NCI-H146 treated with DMSO at 0.1 percent for 48 hours (cell line): Measurements from ENCODE around the gene PDGFB.
"Not testable (repeated sequence)": the region's sequence is repeated elsewhere in the genome, so short reads cannot be mapped to it uniquely, and the experiment has no call there.

ENCODE experiments used
- DNase-seq: peaks from one replicate; lab custom pipeline; 2025; ENCODE audit not compliant: unreplicated experiment; lab: John Stamatoyannopoulos, UW

PDGFB gene

DNA sequence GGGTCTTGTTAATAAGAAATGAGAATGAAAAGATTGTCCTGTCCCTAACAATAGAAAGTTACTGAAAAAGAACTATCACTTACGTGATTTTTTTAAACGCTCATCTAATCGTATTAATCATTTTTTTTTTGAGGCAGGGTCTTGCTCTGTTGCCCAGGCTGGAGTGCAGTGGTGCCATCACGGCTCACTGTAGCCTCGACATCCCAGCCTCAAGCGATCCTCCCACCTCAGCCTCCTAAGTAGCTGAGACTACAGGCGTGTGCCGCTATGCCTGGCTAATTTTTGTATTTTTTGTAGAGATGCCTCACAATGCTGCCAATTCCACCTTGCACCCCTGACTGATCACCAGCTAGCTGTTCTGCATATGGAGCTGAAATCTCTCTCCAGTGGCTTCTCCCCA, 15.7 kb downstream of the PDGFB start:
- DNase-seq = no peak

DNA sequence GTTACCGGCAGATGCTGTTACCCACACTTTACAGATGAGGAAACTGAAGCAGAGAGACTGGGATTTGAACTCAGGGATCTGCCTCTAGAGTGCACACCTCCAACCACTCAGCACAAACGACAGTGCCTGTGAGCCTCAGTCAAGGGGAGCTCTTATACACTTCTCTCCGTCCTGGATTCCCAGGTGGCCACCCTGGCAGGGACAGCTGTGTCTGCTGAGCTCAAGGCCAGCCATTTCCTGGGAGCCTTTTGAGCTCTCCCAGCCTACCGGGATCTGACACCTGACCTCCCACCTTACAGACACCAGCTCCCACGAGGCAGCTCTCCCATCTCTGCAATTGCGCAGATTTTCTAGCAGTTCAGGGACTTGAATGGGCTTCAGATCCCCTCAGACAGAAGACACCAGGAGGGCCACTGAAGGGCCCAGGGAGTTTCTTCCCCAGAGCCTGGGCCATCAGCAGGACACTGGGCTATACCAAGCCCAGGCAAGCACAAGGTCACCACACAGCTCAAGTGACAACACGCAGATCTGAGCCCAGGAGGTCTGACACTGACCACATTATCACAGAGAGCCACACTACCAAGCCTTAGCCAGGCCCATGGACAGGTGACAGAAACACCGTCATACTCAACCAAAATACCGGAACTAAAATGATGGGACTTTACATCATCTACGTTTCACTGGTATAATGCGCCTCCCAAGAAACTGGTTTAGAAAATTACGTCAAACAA, 17.1 kb downstream of the PDGFB start:
- no peak for DNase-seq

GRCh38 chr22:39226353-39226752, 18.4 kb downstream of the PDGFB start:
- no peak for DNase-seq

GRCh38 chr22:39225591-39225990, 19.2 kb downstream of the PDGFB start:
- no peak for DNase-seq

DNA sequence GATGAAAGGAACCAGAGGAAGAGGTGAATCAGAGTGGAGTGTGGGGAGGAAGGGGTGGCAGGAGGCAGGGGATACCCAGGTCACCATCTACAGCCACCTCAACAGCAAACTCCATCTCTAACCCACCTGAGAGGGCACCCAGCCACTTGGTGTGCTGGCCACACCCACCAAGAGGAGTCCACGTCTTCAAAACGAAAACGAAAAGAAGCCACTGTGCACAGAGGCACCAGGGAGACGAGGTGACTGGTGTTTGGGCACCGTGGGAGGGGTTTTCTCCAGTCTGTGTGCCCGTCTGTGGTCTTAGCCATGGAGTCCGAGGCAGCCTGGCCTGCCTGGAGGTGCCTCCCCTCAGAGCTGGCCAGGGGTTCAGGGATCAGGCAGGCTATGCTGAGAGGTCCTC, 20.2 kb downstream of the PDGFB start:
- no peak for DNase-seq

DNA sequence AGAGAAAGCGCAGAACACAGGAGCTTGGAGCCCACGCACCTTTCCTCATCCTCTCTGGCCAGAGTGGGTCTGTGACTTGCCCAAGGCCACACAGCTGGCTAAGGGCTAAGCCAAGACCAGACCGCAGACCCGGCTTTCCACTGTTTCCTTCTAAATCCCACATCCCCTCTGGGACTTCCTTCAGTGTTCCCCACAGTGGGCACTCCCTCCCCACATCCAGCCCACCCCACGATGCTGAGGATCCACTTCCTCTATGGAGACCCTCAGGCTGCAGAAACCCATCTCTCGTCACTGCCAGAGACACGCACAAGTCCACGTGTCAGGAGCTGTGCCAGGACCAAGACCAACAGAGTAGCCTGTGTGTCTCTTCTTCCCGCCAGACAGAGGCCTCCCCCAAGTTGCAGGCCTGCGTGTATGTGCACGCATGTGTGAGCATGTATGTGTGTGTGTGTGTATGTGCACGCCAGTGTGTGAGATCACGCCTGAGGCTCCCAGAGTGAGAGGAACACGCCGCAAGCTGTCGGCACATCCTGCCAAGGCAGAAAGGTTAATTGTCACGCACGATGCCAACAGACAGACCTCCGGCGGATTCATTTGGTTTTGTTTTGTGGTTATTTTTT, 21.6 kb downstream of the PDGFB start:
- no peak for DNase-seq

GRCh38 chr22:39221999-39222686, 22.6 kb downstream of the PDGFB start:
- DNase-seq = no peak

- no peak for DNase-seq
Measured at GRCh38 chr22:39220890-39221850, 23.6 kb downstream of the PDGFB start.

GRCh38 chr22:39220450-39220849, 24.3 kb downstream of the PDGFB start:
- DNase-seq = no peak

DNA sequence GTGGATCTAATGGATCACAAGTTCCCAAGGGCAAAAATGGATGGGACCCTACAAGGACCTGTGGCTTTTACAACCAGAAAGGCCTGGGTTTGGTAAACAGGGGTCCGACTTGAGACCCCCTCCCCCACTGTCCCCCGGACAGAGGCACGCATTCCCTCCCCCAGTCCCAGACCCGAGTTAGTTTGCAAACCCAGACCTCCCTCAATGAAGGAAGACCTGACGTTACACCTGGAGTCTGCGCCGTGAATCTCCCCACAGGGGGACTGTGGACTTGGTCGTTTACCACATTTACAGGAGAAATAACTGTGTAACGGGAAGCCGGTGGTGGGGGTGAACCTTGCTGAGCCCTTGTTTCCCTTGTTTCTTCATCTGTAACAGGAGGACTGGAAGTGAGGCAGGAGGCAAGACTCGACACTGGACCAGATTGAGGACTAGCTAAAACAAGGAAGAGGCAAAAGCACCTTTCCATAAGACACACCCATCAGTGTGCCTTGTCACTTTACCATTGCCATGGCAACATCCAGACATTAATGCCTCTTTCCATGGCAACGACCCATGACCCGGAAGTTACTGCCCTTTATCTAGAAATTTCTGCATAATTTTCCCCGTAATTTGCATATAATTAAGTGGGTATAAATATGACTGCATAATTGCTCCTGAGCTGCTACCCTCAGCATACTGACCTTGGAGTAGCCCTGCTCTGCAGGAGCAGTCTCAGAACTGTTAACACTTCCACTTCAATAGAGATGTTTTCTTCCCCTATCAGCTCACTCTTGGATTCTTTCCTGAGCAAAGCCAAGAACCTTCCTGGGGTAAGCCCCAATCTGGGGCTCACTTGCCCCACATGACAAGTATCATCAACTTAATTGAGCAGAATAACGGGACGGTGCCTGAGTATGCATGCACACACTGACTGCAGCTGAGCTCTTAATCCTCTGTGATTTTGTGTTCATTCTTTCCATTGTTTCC, 25.4 kb downstream of the PDGFB start:
- no peak for DNase-seq

DNA sequence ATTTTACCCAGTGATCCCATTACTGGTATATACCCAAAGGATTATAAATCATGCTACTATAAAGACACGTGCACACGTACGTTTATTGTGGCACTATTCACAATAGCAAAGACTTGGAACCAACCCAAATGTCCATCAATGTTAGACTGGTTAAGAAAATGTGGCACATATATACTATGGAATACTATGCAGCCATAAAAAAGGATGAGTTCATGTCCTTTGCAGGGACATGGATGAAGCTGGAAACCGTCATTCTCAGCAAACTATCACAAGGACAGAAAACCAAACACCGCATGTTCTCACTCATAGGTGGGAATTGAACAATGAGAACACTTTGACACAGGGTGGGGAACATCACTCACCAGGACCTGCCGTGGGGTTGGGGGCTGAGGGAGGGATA, 26.4 kb downstream of the PDGFB start:
- DNase-seq = not testable (repeated sequence)

GRCh38 chr22:39216143-39216490, 28.7 kb downstream of the PDGFB start:
- DNase-seq = no peak

- DNase-seq = no peak
Measured at GRCh38 chr22:39215426-39216142, 29.2 kb downstream of the PDGFB start.

DNA sequence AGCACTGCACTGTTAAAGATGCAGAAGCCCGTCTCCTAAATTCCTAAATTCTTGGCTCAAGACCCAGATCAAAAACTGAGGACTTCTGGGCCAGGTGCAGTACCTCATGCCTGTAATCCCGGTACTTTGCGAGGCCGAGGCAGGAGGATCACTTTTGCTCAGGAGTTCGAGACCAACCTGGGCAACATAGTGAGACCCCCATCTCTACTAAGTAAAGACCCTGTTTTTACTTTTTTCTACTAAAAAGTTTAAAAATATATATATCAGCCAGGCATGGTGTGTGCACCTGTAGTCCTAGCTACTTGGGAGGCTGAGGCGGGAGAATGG, 29.7 kb downstream of the PDGFB start:
- DNase-seq = no peak

GRCh38 chr22:39214383-39215069, 30.3 kb downstream of the PDGFB start:
- no peak for DNase-seq

- no peak for DNase-seq
Measured at GRCh38 chr22:39214006-39214382, 30.8 kb downstream of the PDGFB start.

DNA sequence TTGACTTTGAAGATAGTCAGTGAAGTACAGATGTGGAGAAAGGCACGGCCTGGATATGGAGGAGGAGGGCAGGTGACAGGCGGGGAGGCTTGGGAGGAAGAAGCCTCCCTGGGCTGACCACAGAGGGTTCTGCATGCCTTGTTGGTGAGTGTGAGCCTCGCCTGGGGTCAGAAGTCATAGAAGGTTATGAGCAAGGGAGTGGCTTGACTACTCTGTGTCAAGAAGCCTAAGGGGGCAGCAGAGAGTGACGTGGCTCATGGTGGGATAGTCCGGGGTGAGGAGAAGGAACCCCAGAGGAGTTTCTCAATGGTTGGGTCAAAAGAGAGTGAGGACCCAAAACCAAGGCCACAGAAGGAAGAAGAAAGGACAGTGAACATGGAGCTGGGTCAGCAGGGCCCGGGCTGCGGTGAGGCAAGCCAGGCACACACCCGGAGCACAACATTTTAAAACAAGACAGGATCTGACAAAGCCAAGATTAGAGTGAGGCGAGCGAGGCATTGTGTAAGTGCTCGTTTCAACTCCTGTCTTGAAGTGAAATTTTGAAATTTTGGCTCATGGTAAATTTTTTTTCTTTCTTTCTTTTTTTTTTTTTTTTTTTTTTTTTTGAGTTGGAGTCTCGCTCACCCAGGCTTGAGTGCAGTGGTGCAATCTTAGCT, 31.9 kb downstream of the PDGFB start:
- DNase-seq = no peak

GRCh38 chr22:39209756-39210155, 35.0 kb downstream of the PDGFB start:
- DNase-seq = peak; percentile 42
